22Rv1 (cell line): ENCODE results near the gene POLR2C.

Source experiments
- ZFX ChIP-seq: fragments of 450-650 bp; IDR thresholded peaks from 2 replicates; pipeline ENCODE4 v1.6.1; 2017; ENCODE audit warnings: antibody characterized with exemption, borderline replicate concordance
- TF ChIP-seq, protein P1 (sequence below): fragments of 450-650 bp; IDR thresholded peaks from 2 replicates; pipeline ENCODE4 v1.5.1; 2017; ENCODE audit warnings: mild to moderate bottlenecking

DNA sequence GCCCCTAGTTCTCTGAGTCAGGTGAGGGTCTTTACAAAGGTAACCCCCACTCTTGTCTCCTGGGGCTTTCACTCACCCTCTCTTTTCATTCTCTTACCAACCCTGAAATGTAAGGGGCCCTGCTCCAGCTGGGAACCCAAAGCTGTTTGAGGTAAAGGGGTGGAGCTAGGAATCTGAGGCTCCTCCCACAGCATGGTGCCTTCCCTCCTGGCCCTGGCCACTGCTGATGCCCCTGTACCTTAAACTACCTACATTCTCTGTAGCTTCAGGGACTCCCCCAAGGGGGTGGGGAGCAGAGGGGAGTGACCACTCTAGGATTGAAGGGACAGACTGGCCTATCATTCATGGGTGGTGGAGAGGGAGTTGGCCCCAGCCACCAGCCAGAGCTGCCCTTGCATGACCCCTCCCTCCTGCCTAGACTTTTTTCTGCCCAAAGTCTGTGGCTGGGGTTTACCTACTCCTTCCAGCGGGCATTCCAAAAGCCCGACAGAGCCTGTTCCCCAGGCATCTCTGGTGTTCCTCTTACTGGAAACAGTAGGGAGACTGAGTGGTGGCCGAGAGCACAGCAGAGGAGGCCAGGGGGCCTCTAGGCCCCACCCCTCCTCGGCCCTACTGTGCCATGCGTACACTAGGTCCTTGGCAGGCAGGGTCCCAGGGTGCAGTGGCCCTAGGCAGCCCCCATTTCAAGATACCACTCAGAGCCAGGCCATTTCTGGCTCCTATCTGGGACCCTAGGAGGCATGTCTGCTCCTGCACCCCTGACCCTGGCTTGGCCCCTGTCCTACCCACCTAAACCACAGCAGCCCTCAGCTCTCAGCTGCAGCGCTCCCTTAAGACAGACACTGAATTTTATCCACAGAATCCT lies 14.3 kb downstream of the POLR2C start:
- TF ChIP-seq, protein P1, sequence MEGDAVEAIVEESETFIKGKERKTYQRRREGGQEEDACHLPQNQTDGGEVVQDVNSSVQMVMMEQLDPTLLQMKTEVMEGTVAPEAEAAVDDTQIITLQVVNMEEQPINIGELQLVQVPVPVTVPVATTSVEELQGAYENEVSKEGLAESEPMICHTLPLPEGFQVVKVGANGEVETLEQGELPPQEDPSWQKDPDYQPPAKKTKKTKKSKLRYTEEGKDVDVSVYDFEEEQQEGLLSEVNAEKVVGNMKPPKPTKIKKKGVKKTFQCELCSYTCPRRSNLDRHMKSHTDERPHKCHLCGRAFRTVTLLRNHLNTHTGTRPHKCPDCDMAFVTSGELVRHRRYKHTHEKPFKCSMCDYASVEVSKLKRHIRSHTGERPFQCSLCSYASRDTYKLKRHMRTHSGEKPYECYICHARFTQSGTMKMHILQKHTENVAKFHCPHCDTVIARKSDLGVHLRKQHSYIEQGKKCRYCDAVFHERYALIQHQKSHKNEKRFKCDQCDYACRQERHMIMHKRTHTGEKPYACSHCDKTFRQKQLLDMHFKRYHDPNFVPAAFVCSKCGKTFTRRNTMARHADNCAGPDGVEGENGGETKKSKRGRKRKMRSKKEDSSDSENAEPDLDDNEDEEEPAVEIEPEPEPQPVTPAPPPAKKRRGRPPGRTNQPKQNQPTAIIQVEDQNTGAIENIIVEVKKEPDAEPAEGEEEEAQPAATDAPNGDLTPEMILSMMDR, result no peak
- TF ChIP-seq ZFX, result no peak
